GM12878 (cell line): Measurements from ENCODE around the gene SH3D19. TPM values are rescaled to one million over a fixed set of nuclear protein-coding genes. Genes with fewer than 3 reads are reported as not detected.

ENCODE experiments used
- ATAC-seq: fragments of 200-7000 bp; cut with Tn5 transposase; 3 replicates; pipeline ENCODE4 v1.9.1; 2020; ENCODE audit warnings: mild to moderate bottlenecking, moderate library complexity
- BruUV-seq: library from RNA; stranded (reverse); fragments of 400-500 nt; replicated peaks from 2 replicates; lab custom pipeline; 2021; lab: Mats Ljungman, UMichigan
- CTCF ChIA-PET: fragments of 300-600 bp; sonication (Branson Sonifier 250); formaldehyde crosslinking; extraction: SDS; loops from one replicate; lab custom pipeline; 2021; ENCODE audit warnings: inconsistent platforms; lab: Yijun Ruan, JAX
- POLR2A ChIA-PET: fragments of 350-600 bp; formaldehyde crosslinking; extraction: SDS; loops from one replicate; lab custom pipeline; 2021; ENCODE audit warnings: inconsistent platforms; lab: Charles Lee
- RAD21 ChIA-PET: fragments of 300-600 bp; sonication (Branson Sonifier 250); formaldehyde crosslinking; loops from one replicate; lab custom pipeline; 2023; ENCODE audit warnings: antibody characterized with exemption; ENCODE audit not compliant: unreplicated experiment; lab: Charles Lee
- SMC1A ChIA-PET: fragments of 300-600 bp; sonication (Branson Sonifier 250); formaldehyde crosslinking; loops from one replicate; lab custom pipeline; 2023; ENCODE audit not compliant: unreplicated experiment, uncharacterized antibody; lab: Charles Lee
- DNase-seq: peaks from one replicate; pipeline ENCODE4 v3.0.0-alpha.2; 2011; ENCODE audit warnings: low read depth, low spot score
- FAIRE-seq: peaks from 3 replicates; lab custom pipeline; 2011; peaks lifted over from hg19 to GRCh38; lab: Jason Lieb, UNC
- H2AFZ ChIP-seq: 2 replicates; pipeline ENCODE4 v1.6.0; 2011; ENCODE audit warnings: low read depth, low read length, control low read depth; ENCODE audit not compliant: control insufficient read depth
- H3K27ac ChIP-seq: 2 replicates; pipeline ENCODE4 v1.5.1; 2011; ENCODE audit warnings: control low read depth; ENCODE audit not compliant: control insufficient read depth, insufficient read depth
- H3K27me3 ChIP-seq, 2 experiments: replicated peaks in 1 of 2; 2 replicates each; pipeline versions ENCODE4 v1.6.0 to v1.6.1; 2011; ENCODE audit warnings: low read length in 1 of 2; ENCODE audit not compliant: control insufficient read depth in 2 of 2, insufficient read depth in 2 of 2
- H3K36me3 ChIP-seq, 2 experiments: 2 replicates each; pipeline ENCODE4 v1.5.1; 2011; ENCODE audit warnings: low read length in 1 of 2; ENCODE audit not compliant: control insufficient read depth in 2 of 2, insufficient read depth in 2 of 2
- H3K4me1 ChIP-seq: 2 replicates; pipeline ENCODE4 v1.6.1; 2011; ENCODE audit warnings: mild to moderate bottlenecking, low read length, moderate library complexity, mixed read lengths; ENCODE audit not compliant: control insufficient read depth, insufficient read depth
- H3K4me2 ChIP-seq: 2 replicates; pipeline ENCODE4 v1.6.0; 2011; ENCODE audit warnings: control low read depth; ENCODE audit not compliant: control insufficient read depth, insufficient read depth
- H3K4me3 ChIP-seq: fragments of 200-600 bp; sonication (generic); 2 replicates; pipeline ENCODE4 v1.5.1; 2016
- H3K79me2 ChIP-seq: 2 replicates; pipeline ENCODE4 v1.6.0; 2011; ENCODE audit warnings: low read length; ENCODE audit not compliant: control insufficient read depth, insufficient read depth
- H3K9ac ChIP-seq: 2 replicates; pipeline ENCODE4 v1.8.0; 2011; ENCODE audit warnings: low read length, control low read depth, mixed read lengths; ENCODE audit not compliant: control insufficient read depth, insufficient read depth
- H3K9me3 ChIP-seq: replicated peaks from 3 replicates; pipeline ENCODE4 v1.5.1; 2011; ENCODE audit warnings: mild to moderate bottlenecking, low read length; ENCODE audit not compliant: control insufficient read depth, insufficient read depth
- H4K20me1 ChIP-seq: 2 replicates; pipeline ENCODE4 v1.6.0; 2011; ENCODE audit not compliant: control insufficient read depth, insufficient read depth
- DPF2 ChIP-seq: fragments of 450-650 bp; IDR thresholded peaks from 2 replicates; pipeline ENCODE4 v1.6.1; 2017; ENCODE audit warnings: mild to moderate bottlenecking
- MYC ChIP-seq: IDR thresholded peaks from 2 replicates; pipeline ENCODE4 v1.6.1; 2011; ENCODE audit warnings: mild to moderate bottlenecking, low read length, moderate library complexity, inconsistent platforms; ENCODE audit not compliant: insufficient read depth, insufficient replicate concordance, insufficient read length, severe bottlenecking
- NR2C1 ChIP-seq: fragments of 450-650 bp; IDR thresholded peaks from 2 replicates; pipeline ENCODE4 v1.6.1; 2017; ENCODE audit warnings: antibody characterized with exemption, mild to moderate bottlenecking, moderate library complexity
- NR2F1 ChIP-seq: fragments of 450-650 bp; conservative IDR thresholded peaks from 2 replicates; pipeline ENCODE4 v1.6.1; 2017; ENCODE audit warnings: mild to moderate bottlenecking
- PML ChIP-seq: IDR thresholded peaks from 2 replicates; pipeline ENCODE4 v1.6.1; 2012; ENCODE audit warnings: low read length, inconsistent platforms
- RELA ChIP-seq: fragments of 450-650 bp; IDR thresholded peaks from 2 replicates; pipeline ENCODE4 v1.8.0; 2014; ENCODE audit warnings: borderline replicate concordance; ENCODE audit not compliant: partially characterized antibody
- RUNX3 ChIP-seq: IDR thresholded peaks from 2 replicates; pipeline ENCODE4 v1.6.1; 2012; ENCODE audit warnings: low read length, inconsistent platforms
- WRNIP1 ChIP-seq: IDR thresholded peaks from 2 replicates; pipeline ENCODE4 v1.6.1; 2011; ENCODE audit warnings: low read depth, low read length, improper control_type of control experiment, borderline replicate concordance
- ZNF384 ChIP-seq: IDR thresholded peaks from 2 replicates; pipeline ENCODE4 v1.6.1; 2012; ENCODE audit warnings: low read depth, mild to moderate bottlenecking, low read length, improper control_type of control experiment, borderline replicate concordance
- ZZZ3 ChIP-seq: IDR thresholded peaks from 2 replicates; pipeline ENCODE4 v1.6.1; 2011; ENCODE audit warnings: low read depth; ENCODE audit not compliant: control insufficient read depth, insufficient read length
- WGBS: methylation state at CpG from one replicate; pipeline ENCODE4 v1.1.6; 2016; ENCODE audit warnings: low lambda C conversion rate; ENCODE audit not compliant: insufficient replicate concordance, insufficient coverage; ENCODE audit errors: missing lambda C conversion rate; 5-methylcytosine and 5-hydroxymethylcytosine counted together
- in situ Hi-C: fragments of 300-500 bp; cut with MboI; formaldehyde crosslinking; loops from 9 replicates; pipeline ENCODE4 v1.14.3; 2018; ENCODE audit warnings: mixed read lengths
- intact Hi-C: fragments of 100-400 bp; cut with micrococcal nuclease; formaldehyde crosslinking; loops from one replicate; pipeline ENCODE4 v1.14.2; 2022; ENCODE audit not compliant: unreplicated experiment
- polyA plus RNA-seq, 11 experiments: library from polyadenylated mRNA; depleted of rRNA in 4 of 11; unstranded in 6 of 11; stranded (reverse) in 5 of 11; fragments of >200 nt; fragmentation: Nextera tagmentation in 4 of 11; fragmentation: Illumina TruSeq in 1 of 11; extraction: Ambion mirVana in 4 of 11; extraction: Trizol in 1 of 11; gene quantifications; 1 replicate in 1 of 11; 2 replicates in 10 of 11; pipeline versions ENCODE4 v1.2.1 to v1.2.3, GENCODE V29; 2011 to 2016; ENCODE audit warnings: inconsistent platforms in 2 of 11, missing spikeins in 2 of 11, low read depth in 1 of 11
- total RNA-seq, 4 experiments: library from RNA; depleted of rRNA in 3 of 4; stranded (reverse); fragments of >200 nt in 3 of 4; fragmentation: Illumina TruSeq in 1 of 4; extraction: Trizol in 1 of 4; gene quantifications; 2 replicates each; pipeline versions ENCODE4 v1.2.1 to v1.2.3, GENCODE V29; 2013 to 2021
- TF ChIP-seq, protein P1 (sequence below): fragments of 450-650 bp; formaldehyde crosslinking; IDR thresholded peaks from 2 replicates; pipeline ENCODE4 v1.5.0; 2022; ENCODE audit warnings: mild to moderate bottlenecking, missing genetic modification characterization
- TF ChIP-seq, protein P2 (sequence below): IDR thresholded peaks from 2 replicates; pipeline ENCODE4 v1.6.1; 2011; ENCODE audit warnings: low read depth, mild to moderate bottlenecking, low read length, moderate library complexity, borderline replicate concordance; ENCODE audit errors: extremely low read depth
- TF ChIP-seq, protein P3 (sequence below): fragments of 450-650 bp; IDR thresholded peaks from 2 replicates; pipeline ENCODE4 v1.6.1; 2017; ENCODE audit warnings: low read depth, mild to moderate bottlenecking, moderate library complexity
- TF ChIP-seq, protein P4 (sequence below): fragments of 450-650 bp; IDR thresholded peaks from 2 replicates; pipeline ENCODE4 v1.6.1; 2016; ENCODE audit warnings: mild to moderate bottlenecking
- TF ChIP-seq, protein P5 (sequence below): IDR thresholded peaks from 2 replicates; pipeline ENCODE4 v1.6.1; 2012; ENCODE audit warnings: low read length, inconsistent platforms

Gene SH3D19
- total and polyA plus RNA-seq, 10 of the 15 experiments (the other 5 are each of a cell fraction or from before 2014, with no cell fraction given), result 0.03 to 6.9 (median 0.33) TPM; not detected in 3

DNA sequence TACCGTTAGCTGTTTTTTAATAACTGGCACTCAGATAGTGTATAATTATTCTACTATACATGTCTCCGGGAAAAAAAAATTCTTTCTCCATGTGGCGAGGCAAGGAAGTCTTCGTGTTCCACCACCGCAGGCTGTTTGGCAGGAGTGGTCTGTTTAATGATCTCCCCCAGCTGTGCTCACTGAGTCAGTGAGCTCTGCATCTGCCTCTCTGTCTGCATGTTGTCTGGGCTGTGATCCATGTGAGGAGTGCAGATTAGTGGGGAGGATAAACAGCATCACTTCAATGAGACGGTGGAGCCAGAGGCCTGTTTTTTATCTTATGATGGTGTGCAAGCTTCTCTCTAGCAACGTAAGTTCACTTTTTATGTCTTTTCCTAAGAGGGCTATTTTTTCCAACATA, 156.2 kb downstream of the SH3D19 start (continued):
- TF ChIP-seq, protein P1, sequence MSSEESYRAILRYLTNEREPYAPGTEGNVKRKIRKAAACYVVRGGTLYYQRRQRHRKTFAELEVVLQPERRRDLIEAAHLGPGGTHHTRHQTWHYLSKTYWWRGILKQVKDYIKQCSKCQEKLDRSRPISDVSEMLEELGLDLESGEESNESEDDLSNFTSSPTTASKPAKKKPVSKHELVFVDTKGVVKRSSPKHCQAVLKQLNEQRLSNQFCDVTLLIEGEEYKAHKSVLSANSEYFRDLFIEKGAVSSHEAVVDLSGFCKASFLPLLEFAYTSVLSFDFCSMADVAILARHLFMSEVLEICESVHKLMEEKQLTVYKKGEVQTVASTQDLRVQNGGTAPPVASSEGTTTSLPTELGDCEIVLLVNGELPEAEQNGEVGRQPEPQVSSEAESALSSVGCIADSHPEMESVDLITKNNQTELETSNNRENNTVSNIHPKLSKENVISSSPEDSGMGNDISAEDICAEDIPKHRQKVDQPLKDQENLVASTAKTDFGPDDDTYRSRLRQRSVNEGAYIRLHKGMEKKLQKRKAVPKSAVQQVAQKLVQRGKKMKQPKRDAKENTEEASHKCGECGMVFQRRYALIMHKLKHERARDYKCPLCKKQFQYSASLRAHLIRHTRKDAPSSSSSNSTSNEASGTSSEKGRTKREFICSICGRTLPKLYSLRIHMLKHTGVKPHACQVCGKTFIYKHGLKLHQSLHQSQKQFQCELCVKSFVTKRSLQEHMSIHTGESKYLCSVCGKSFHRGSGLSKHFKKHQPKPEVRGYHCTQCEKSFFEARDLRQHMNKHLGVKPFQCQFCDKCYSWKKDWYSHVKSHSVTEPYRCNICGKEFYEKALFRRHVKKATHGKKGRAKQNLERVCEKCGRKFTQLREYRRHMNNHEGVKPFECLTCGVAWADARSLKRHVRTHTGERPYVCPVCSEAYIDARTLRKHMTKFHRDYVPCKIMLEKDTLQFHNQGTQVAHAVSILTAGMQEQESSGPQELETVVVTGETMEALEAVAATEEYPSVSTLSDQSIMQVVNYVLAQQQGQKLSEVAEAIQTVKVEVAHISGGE (CRISPR knock-in tag), result no peak
- no peak for TF ChIP-seq MYC

DNA sequence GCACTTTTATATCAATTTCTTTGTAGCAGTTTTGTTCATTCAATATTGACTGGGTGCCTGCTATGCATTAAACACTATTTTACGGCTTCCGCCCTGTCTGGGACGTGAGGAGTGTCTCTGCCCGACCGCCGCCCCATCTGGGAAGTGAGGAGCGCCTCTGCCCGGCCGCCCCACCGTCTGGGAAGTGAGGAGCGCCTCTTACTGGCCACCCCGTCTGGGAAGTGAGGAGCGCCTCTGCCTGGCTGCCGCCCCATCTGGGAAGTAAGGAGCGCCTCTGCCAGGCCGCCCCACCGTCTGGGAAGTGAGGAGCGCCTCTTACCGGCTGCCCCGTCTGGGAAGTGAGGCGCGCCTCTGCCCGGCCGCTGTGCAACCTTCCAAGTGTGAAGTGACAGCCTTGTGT, 157.8 kb downstream of the SH3D19 start:
- Histone ChIP-seq H3K4me3 (no peak overlapping the region), H3K4me2 (no peak overlapping the region), H3K9me3 (no peaks in the 10 kb centered on the region), H3K36me3 (no peaks in the 10 kb centered on the region), H4K20me1 (no peaks in the 10 kb centered on the region), H2AFZ (no peak overlapping the region), H3K79me2 (no peaks in the 10 kb centered on the region), H3K27ac (no peak overlapping the region), H3K4me1 (no peaks in the 10 kb centered on the region), H3K9ac (no peak overlapping the region), H3K27me3 (no peaks in the 10 kb centered on the region)
- ChIA-PET RAD21 (no interaction called here), SMC1A (interaction anchor here (1.0 kb wide), 1 partner anchor 16 kb away, joined by 4 read pairs; no protein-coding TSS in a partner anchor), POLR2A (interaction anchor here (0.5 kb wide), 1 partner anchor 14 kb away, joined by 3 read pairs; no protein-coding TSS in a partner anchor), CTCF (no interaction called here)
- ATAC-seq (no peak), FAIRE-seq (no peak), DNase-seq (no peak)
- no TSS peak for BruUV-seq
- in situ Hi-C loops (no loop called here), intact Hi-C loops (no loop called here)
- WGBS, result 59% methylated on average over 24 of the region's 24 CpGs
- TF ChIP-seq ZNF384 (no peak), DPF2 (no peak), RUNX3 (no peak), WRNIP1 (no peak), RELA (no peak), ZZZ3 (no peak), NR2C1 (no peak), PML (no peak), NR2F1 (no peak)
- TF ChIP-seq, protein P2, sequence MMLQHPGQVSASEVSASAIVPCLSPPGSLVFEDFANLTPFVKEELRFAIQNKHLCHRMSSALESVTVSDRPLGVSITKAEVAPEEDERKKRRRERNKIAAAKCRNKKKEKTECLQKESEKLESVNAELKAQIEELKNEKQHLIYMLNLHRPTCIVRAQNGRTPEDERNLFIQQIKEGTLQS, result no peak
- TF ChIP-seq, protein P3, sequence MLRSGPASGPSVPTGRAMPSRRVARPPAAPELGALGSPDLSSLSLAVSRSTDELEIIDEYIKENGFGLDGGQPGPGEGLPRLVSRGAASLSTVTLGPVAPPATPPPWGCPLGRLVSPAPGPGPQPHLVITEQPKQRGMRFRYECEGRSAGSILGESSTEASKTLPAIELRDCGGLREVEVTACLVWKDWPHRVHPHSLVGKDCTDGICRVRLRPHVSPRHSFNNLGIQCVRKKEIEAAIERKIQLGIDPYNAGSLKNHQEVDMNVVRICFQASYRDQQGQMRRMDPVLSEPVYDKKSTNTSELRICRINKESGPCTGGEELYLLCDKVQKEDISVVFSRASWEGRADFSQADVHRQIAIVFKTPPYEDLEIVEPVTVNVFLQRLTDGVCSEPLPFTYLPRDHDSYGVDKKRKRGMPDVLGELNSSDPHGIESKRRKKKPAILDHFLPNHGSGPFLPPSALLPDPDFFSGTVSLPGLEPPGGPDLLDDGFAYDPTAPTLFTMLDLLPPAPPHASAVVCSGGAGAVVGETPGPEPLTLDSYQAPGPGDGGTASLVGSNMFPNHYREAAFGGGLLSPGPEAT, result no peak
- TF ChIP-seq, protein P4, sequence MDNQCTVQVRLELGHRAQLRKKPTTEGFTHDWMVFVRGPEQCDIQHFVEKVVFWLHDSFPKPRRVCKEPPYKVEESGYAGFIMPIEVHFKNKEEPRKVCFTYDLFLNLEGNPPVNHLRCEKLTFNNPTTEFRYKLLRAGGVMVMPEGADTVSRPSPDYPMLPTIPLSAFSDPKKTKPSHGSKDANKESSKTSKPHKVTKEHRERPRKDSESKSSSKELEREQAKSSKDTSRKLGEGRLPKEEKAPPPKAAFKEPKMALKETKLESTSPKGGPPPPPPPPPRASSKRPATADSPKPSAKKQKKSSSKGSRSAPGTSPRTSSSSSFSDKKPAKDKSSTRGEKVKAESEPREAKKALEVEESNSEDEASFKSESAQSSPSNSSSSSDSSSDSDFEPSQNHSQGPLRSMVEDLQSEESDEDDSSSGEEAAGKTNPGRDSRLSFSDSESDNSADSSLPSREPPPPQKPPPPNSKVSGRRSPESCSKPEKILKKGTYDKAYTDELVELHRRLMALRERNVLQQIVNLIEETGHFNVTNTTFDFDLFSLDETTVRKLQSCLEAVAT, result no peak
- TF ChIP-seq, protein P5, sequence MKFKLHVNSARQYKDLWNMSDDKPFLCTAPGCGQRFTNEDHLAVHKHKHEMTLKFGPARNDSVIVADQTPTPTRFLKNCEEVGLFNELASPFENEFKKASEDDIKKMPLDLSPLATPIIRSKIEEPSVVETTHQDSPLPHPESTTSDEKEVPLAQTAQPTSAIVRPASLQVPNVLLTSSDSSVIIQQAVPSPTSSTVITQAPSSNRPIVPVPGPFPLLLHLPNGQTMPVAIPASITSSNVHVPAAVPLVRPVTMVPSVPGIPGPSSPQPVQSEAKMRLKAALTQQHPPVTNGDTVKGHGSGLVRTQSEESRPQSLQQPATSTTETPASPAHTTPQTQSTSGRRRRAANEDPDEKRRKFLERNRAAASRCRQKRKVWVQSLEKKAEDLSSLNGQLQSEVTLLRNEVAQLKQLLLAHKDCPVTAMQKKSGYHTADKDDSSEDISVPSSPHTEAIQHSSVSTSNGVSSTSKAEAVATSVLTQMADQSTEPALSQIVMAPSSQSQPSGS, result no peak
